GM19395 (cell line): ENCODE data around the gene MAP3K5.

Experiments used
- ATAC-seq: cut with Tn5 transposase; IDR thresholded peaks from one replicate; pipeline ENCODE4 v1.9.1; 2021; ENCODE audit warnings: mild to moderate bottlenecking, moderate library complexity; ENCODE audit not compliant: unreplicated experiment

The MAP3K5 gene

GRCh38 chr6:136525586-136526195 is 266.6 kb downstream of the MAP3K5 start:
- no peak for ATAC-seq

GRCh38 chr6:136524936-136525413 is 267.3 kb downstream of the MAP3K5 start:
- ATAC-seq, result no peak

- ATAC-seq, result no peak
These were observed 267.8 kb downstream of the MAP3K5 start for GRCh38 chr6:136524339-136524935.

- ATAC-seq, result no peak
These were observed 269.1 kb downstream of the MAP3K5 start for GRCh38 chr6:136523196-136523595.

- no peak for ATAC-seq
These were observed 269.6 kb downstream of the MAP3K5 start for GRCh38 chr6:136522636-136523035.

- ATAC-seq, result no peak
These were observed 270.4 kb downstream of the MAP3K5 start for GRCh38 chr6:136521911-136522310.

GRCh38 chr6:136521427-136521826 is 270.9 kb downstream of the MAP3K5 start:
- no peak for ATAC-seq

GRCh38 chr6:136520517-136520916 is 271.8 kb downstream of the MAP3K5 start:
- no peak for ATAC-seq

- no peak for ATAC-seq
These were observed 274.7 kb downstream of the MAP3K5 start for GRCh38 chr6:136517582-136517981.

- ATAC-seq, result no peak
These were observed 275.3 kb downstream of the MAP3K5 start for GRCh38 chr6:136517002-136517401.

GRCh38 chr6:136514591-136514990 is 277.7 kb downstream of the MAP3K5 start:
- no peak for ATAC-seq

- ATAC-seq, result no peak
These were observed 280.4 kb downstream of the MAP3K5 start for GRCh38 chr6:136511926-136512325.

GRCh38 chr6:136511397-136511796 is 280.9 kb downstream of the MAP3K5 start:
- ATAC-seq, result no peak

- ATAC-seq, result no peak
These were observed 281.5 kb downstream of the MAP3K5 start for GRCh38 chr6:136510782-136511181.

GRCh38 chr6:136510299-136510698 is 282.0 kb downstream of the MAP3K5 start:
- no peak for ATAC-seq

- no peak for ATAC-seq
These were observed 283.4 kb downstream of the MAP3K5 start for GRCh38 chr6:136508725-136509392.
